K562 (cell line): ENCODE data around the gene TXLNG. TPM values are rescaled to one million over a fixed set of nuclear protein-coding genes. Genes with fewer than 3 reads are reported as not detected.

Experiments
- ATF7 ChIP-seq: fragments of 450-650 bp; IDR thresholded peaks from 2 replicates; pipeline ENCODE4 v1.7.1; 2014; ENCODE audit warnings: mild to moderate bottlenecking, moderate library complexity
- CEBPG ChIP-seq, 3 experiments: fragments of 200-800 bp in 1 of 3; sonication (Bioruptor generic) in 1 of 3; sonication (generic) in 1 of 3; formaldehyde crosslinking in 1 of 3; IDR thresholded peaks in 2 of 3; conservative IDR thresholded peaks in 1 of 3; 2 replicates each; pipeline versions ENCODE4 v1.6.1 to v1.8.0; 2016 to 2022; ENCODE audit warnings: missing compliant biosample characterization in 2 of 3, missing genetic modification characterization in 2 of 3, mild to moderate bottlenecking in 1 of 3, missing genetic modification reagents in 1 of 3
- E2F5 ChIP-seq: sonication (generic); formaldehyde crosslinking; IDR thresholded peaks from 2 replicates; pipeline ENCODE4 v1.8.0; 2022; ENCODE audit warnings: mild to moderate bottlenecking, missing genetic modification reagents
- ESRRA ChIP-seq: fragments of 450-650 bp; IDR thresholded peaks from 2 replicates; pipeline ENCODE4 v1.6.1; 2014; ENCODE audit warnings: low read depth, mild to moderate bottlenecking, moderate library complexity, borderline replicate concordance
- FOS ChIP-seq: IDR thresholded peaks from 3 replicates; pipeline ENCODE4 v1.6.1; 2011; ENCODE audit not compliant: insufficient read length; ENCODE audit errors: extremely low read depth
- GABPB1 ChIP-seq: sonication (generic); formaldehyde crosslinking; IDR thresholded peaks from 2 replicates; pipeline ENCODE4 v1.8.0; 2022; ENCODE audit warnings: mild to moderate bottlenecking, missing genetic modification reagents
- HDAC6 ChIP-seq: IDR thresholded peaks from 2 replicates; pipeline ENCODE4 v1.6.1; 2012; ENCODE audit warnings: low read depth, mild to moderate bottlenecking, control low read depth, inconsistent platforms, low read length, moderate library complexity
- NRF1 ChIP-seq, 2 experiments: fragments of 450-650 bp; IDR thresholded peaks in 1 of 2; conservative IDR thresholded peaks in 1 of 2; 2 replicates each; pipeline ENCODE4 v1.6.1; 2014; ENCODE audit warnings: mild to moderate bottlenecking in 2 of 2
- POLR2A ChIP-seq: fragments of 450-650 bp; conservative IDR thresholded peaks from 2 replicates; pipeline ENCODE4 v1.6.1; 2016
- RAD51 ChIP-seq: fragments of 450-650 bp; IDR thresholded peaks from 2 replicates; pipeline ENCODE4 v1.7.1; 2016; ENCODE audit warnings: low read depth, mild to moderate bottlenecking, borderline replicate concordance
- RBFOX2 ChIP-seq: fragments of 200-400 bp; formaldehyde crosslinking; IDR thresholded peaks from 2 replicates; pipeline ENCODE4 v1.6.1; 2017; ENCODE audit warnings: low read depth, mild to moderate bottlenecking, low read length, moderate library complexity
- REST ChIP-seq, 2 experiments: fragments of 450-650 bp; formaldehyde crosslinking in 1 of 2; IDR thresholded peaks; 2 replicates each; pipeline versions ENCODE4 v1.4.0 to v1.6.1; 2014 to 2020; ENCODE audit warnings: mild to moderate bottlenecking in 2 of 2, borderline replicate concordance in 1 of 2, low read depth in 1 of 2
- polyA plus RNA-seq, 8 experiments: library from polyadenylated mRNA; depleted of rRNA in 4 of 8; stranded (reverse) in 5 of 8; unstranded in 3 of 8; fragments of >200 nt; fragmentation: Nextera tagmentation in 2 of 8; fragmentation: Illumina TruSeq in 1 of 8; extraction: Ambion mirVana in 2 of 8; extraction: Trizol in 1 of 8; gene quantifications; 2 replicates each; pipeline versions ENCODE4 v1.2.1 to v1.2.3, GENCODE V29; 2011 to 2014; ENCODE audit warnings: inconsistent platforms in 1 of 8, missing spikeins in 1 of 8
- total RNA-seq, 7 experiments: library from RNA; depleted of rRNA in 6 of 7; stranded (reverse); fragments of >200 nt in 6 of 7; fragmentation: Illumina TruSeq in 2 of 7; extraction: Trizol in 2 of 7; gene quantifications; 2 replicates each; pipeline versions ENCODE4 v1.2.1 to v1.2.3, GENCODE V29; 2011 to 2021; ENCODE audit warnings: low replicate concordance in 1 of 7
- TF ChIP-seq, protein P1 (sequence below): sonication (generic); formaldehyde crosslinking; IDR thresholded peaks from 2 replicates; pipeline ENCODE4 v1.8.0; 2022; ENCODE audit warnings: mild to moderate bottlenecking, low read depth, missing genetic modification reagents
- TF ChIP-seq, protein P2 (sequence below): IDR thresholded peaks from 2 replicates; pipeline ENCODE4 v1.6.1; 2011; ENCODE audit not compliant: insufficient read length; ENCODE audit errors: extremely low read depth

The TXLNG gene
- total and polyA plus RNA-seq, 9 of the 15 experiments (the other 6 are each of a cell fraction or from before 2014, with no cell fraction given) = 13.1 to 47.0 (median 31.6) TPM

GRCh38 chrX:16786139-16786790, at the start of gene TXLNG (continued):
- TF ChIP-seq E2F5 (CRISPR knock-in tag) (no peak), REST (IDR thresholded peaks at IDR 0.05; ENCODE audit: borderline replicate concordance) (peak; percentile 78), REST (CRISPR knock-in tag; IDR thresholded peaks at IDR 0.05; ENCODE audit: low read depth) (no peak), ESRRA (0 out of 2 replicates have a peak, but pooled peaks have one; percentile 46), HDAC6 (no peak), ATF7 (peak; percentile 76), NRF1 (conservative IDR thresholded peaks at IDR 0.05 in 1 of 2, IDR thresholded peaks at IDR 0.05 in 1 of 2) (peak; percentile 84 to 88), RAD51 (peak; percentile 97), RBFOX2 (peak; percentile 99), POLR2A (peak; percentile 92), GABPB1 (peak; percentile 56; the same call in 1 of the 2 replicates), FOS (peak; percentile 29), CEBPG (CRISPR knock-in tag; IDR thresholded peaks at IDR 0.05) (peak; percentile 57; the same call in 1 of the 2 replicates), CEBPG (tag; conservative IDR thresholded peaks at IDR 0.05 in 1 of 2, IDR thresholded peaks at IDR 0.05 in 1 of 2) (peak in 1 of 2 experiments; percentile 63; a peak in 3 of 4 replicates)
- TF ChIP-seq, protein P1, sequence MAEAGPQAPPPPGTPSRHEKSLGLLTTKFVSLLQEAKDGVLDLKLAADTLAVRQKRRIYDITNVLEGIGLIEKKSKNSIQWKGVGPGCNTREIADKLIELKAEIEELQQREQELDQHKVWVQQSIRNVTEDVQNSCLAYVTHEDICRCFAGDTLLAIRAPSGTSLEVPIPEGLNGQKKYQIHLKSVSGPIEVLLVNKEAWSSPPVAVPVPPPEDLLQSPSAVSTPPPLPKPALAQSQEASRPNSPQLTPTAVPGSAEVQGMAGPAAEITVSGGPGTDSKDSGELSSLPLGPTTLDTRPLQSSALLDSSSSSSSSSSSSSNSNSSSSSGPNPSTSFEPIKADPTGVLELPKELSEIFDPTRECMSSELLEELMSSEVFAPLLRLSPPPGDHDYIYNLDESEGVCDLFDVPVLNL = no peak
- TF ChIP-seq, protein P2, sequence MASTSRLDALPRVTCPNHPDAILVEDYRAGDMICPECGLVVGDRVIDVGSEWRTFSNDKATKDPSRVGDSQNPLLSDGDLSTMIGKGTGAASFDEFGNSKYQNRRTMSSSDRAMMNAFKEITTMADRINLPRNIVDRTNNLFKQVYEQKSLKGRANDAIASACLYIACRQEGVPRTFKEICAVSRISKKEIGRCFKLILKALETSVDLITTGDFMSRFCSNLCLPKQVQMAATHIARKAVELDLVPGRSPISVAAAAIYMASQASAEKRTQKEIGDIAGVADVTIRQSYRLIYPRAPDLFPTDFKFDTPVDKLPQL = no peak
